Measurements from ENCODE around the gene CDKN2A.
"Not testable (repeated sequence)": the region's sequence is repeated elsewhere in the genome, so short reads cannot be mapped to it uniquely, and the experiment has no call there.

CDKN2A gene

GRCh38 chr9:21982391-21982790, 11.8 kb downstream of the CDKN2A start:
- DNase-seq (ENCODE audit: low read depth) = no peak

- DNase-seq (ENCODE audit: low read depth) = no peak
Measured at GRCh38 chr9:21976334-21976875, 17.8 kb downstream of the CDKN2A start.

- no peak for DNase-seq (ENCODE audit: low read depth)
Measured at GRCh38 chr9:21974722-21975409, 19.3 kb downstream of the CDKN2A start.

- DNase-seq (ENCODE audit: low read depth) = no peak
Measured at GRCh38 chr9:21974343-21974721, 19.9 kb downstream of the CDKN2A start.

- DNase-seq (ENCODE audit: low read depth) = no peak
Measured at GRCh38 chr9:21972361-21972760, 21.8 kb downstream of the CDKN2A start.

GRCh38 chr9:21970800-21971640, 23.2 kb downstream of the CDKN2A start:
- DNase-seq (ENCODE audit: low read depth) = no peak

GRCh38 chr9:21969951-21970799, 24.0 kb downstream of the CDKN2A start:
- no peak for DNase-seq (ENCODE audit: low read depth)

- no peak for DNase-seq (ENCODE audit: low read depth)
Measured at GRCh38 chr9:21969011-21969940, 24.9 kb downstream of the CDKN2A start.

GRCh38 chr9:21968331-21969010, 25.7 kb downstream of the CDKN2A start:
- no peak for DNase-seq (ENCODE audit: low read depth)

GRCh38 chr9:21967702-21968101, 26.5 kb downstream of the CDKN2A start:
- no peak for DNase-seq (ENCODE audit: low read depth)

GRCh38 chr9:21967169-21967568, 27.0 kb downstream of the CDKN2A start:
- no peak for DNase-seq (ENCODE audit: low read depth)

- no peak for DNase-seq (ENCODE audit: low read depth)
Measured at GRCh38 chr9:21966140-21966851, 27.9 kb downstream of the CDKN2A start.

- DNase-seq (ENCODE audit: low read depth) = no peak
Measured at GRCh38 chr9:21965401-21965951, 28.7 kb downstream of the CDKN2A start.

GRCh38 chr9:21964925-21965385, 29.2 kb downstream of the CDKN2A start:
- no peak for DNase-seq (ENCODE audit: low read depth)

- DNase-seq (ENCODE audit: low read depth) = no peak
Measured at GRCh38 chr9:21961569-21961968, 32.6 kb downstream of the CDKN2A start.

- not testable (repeated sequence) for DNase-seq (ENCODE audit: low read depth)
Measured at GRCh38 chr9:21959268-21959667, 34.9 kb downstream of the CDKN2A start.

- no peak for DNase-seq (ENCODE audit: low read depth)
Measured at GRCh38 chr9:21958833-21959232, 35.4 kb downstream of the CDKN2A start.

- no peak for DNase-seq (ENCODE audit: low read depth)
Measured at GRCh38 chr9:21945606-21946005, 48.6 kb downstream of the CDKN2A start.

- DNase-seq (ENCODE audit: low read depth) = no peak
Measured at GRCh38 chr9:21943464-21943863, 50.7 kb downstream of the CDKN2A start.

Measured in stimulated activated CD8-positive, alpha-beta memory T cell treated with anti-CD3 and anti-CD28 coated beads, Interleukin-15, amount 100 ng/mL, for 24 hours (primary cell).